GM23248 (cell line): ENCODE results near the gene PPFIA4. TPM values are rescaled to one million over a fixed set of nuclear protein-coding genes. Genes with fewer than 3 reads are reported as not detected.
A peak's percentile ranks its signal among the peaks of the same experiment; 100 is the strongest.

ENCODE experiments used
- DNase-seq: peaks from one replicate; pipeline ENCODE4 v3.0.0-alpha.2; 2015
- H2AFZ ChIP-seq: fragments of 200-600 bp; sonication (generic); 2 replicates; pipeline ENCODE4 v1.6.1; 2016; ENCODE audit warnings: antibody characterized with exemption
- H3F3A ChIP-seq: fragments of 200-600 bp; sonication (generic); 2 replicates; pipeline ENCODE4 v1.6.1; 2016; ENCODE audit warnings: mild to moderate bottlenecking, antibody characterized with exemption, mixed run types; ENCODE audit not compliant: insufficient read depth
- H3K27ac ChIP-seq: fragments of 200-600 bp; sonication (generic); 2 replicates; pipeline ENCODE4 v1.5.1; 2016; ENCODE audit warnings: mild to moderate bottlenecking
- H3K27me3 ChIP-seq: fragments of 200-600 bp; sonication (generic); replicated peaks from 2 replicates; pipeline ENCODE4 v1.6.1; 2016; ENCODE audit warnings: mild to moderate bottlenecking; ENCODE audit not compliant: insufficient read depth
- H3K36me3 ChIP-seq: fragments of 200-600 bp; sonication (generic); 2 replicates; pipeline ENCODE4 v1.6.1; 2016; ENCODE audit warnings: low read depth, mild to moderate bottlenecking
- H3K4me1 ChIP-seq: fragments of 200-600 bp; sonication (generic); 2 replicates; pipeline ENCODE4 v1.6.1; 2016; ENCODE audit warnings: mild to moderate bottlenecking; ENCODE audit not compliant: insufficient read depth
- H3K4me2 ChIP-seq: fragments of 200-600 bp; sonication (generic); one replicate; pipeline ENCODE4 v1.6.1; 2016; ENCODE audit warnings: mild to moderate bottlenecking; ENCODE audit not compliant: unreplicated experiment
- H3K4me3 ChIP-seq: fragments of 200-600 bp; sonication (generic); 2 replicates; pipeline ENCODE4 v1.5.1; 2016; ENCODE audit warnings: mild to moderate bottlenecking
- H3K79me2 ChIP-seq: fragments of 200-600 bp; sonication (generic); 2 replicates; pipeline ENCODE4 v1.6.1; 2016; ENCODE audit warnings: mild to moderate bottlenecking; ENCODE audit not compliant: insufficient read depth
- H3K9ac ChIP-seq: fragments of 200-600 bp; sonication (generic); 2 replicates; pipeline ENCODE4 v1.6.1; 2016; ENCODE audit warnings: mild to moderate bottlenecking
- H3K9me2 ChIP-seq: fragments of 200-600 bp; sonication (generic); 2 replicates; pipeline ENCODE4 v1.6.1; 2016; ENCODE audit warnings: mixed run types, mild to moderate bottlenecking, moderate library complexity; ENCODE audit not compliant: insufficient read depth
- H3K9me3 ChIP-seq: fragments of 200-600 bp; sonication (generic); one replicate; pipeline ENCODE4 v1.6.1; 2017; ENCODE audit warnings: low read depth
- H4K20me1 ChIP-seq: fragments of 200-600 bp; sonication (generic); 2 replicates; pipeline ENCODE4 v1.6.0; 2016; ENCODE audit not compliant: insufficient read depth
- EZH2 ChIP-seq: fragments of 200-600 bp; sonication (generic); IDR thresholded peaks from 2 replicates; pipeline ENCODE4 v1.6.1; 2018; ENCODE audit warnings: antibody characterized with exemption, mild to moderate bottlenecking; ENCODE audit not compliant: insufficient read depth, poor library complexity, severe bottlenecking
- EZH2phosphoT487 ChIP-seq: fragments of 200-600 bp; sonication (generic); IDR thresholded peaks from 2 replicates; pipeline ENCODE4 v1.6.1; 2018; ENCODE audit warnings: antibody characterized with exemption, moderate library complexity, mild to moderate bottlenecking, low read depth; ENCODE audit not compliant: insufficient read depth
- WGBS, 2 experiments: methylation state at CpG; one replicate each; pipeline ENCODE4 v1.1.6; 2015 to 2017; ENCODE audit warnings: low lambda C conversion rate in 2 of 2, low coverage in 1 of 2; ENCODE audit errors: missing lambda C conversion rate in 2 of 2; 5-methylcytosine and 5-hydroxymethylcytosine counted together
- in situ Hi-C: fragments of 300-500 bp; cut with MboI; formaldehyde crosslinking; loops from 2 replicates; pipeline ENCODE4 v1.15.0; 2020
- polyA plus RNA-seq: library from polyadenylated mRNA; unstranded; fragments of >200 nt; fragmentation: Nextera tagmentation; extraction: Ambion mirVana; gene quantifications from 2 replicates; pipeline ENCODE4 v1.2.1, GENCODE V29; 2016
- total RNA-seq: library from RNA; depleted of rRNA; stranded (reverse); fragments of >200 nt; shearing (Covaris generic); gene quantifications from 2 replicates; pipeline ENCODE4 v1.2.3, GENCODE V29; 2014

PPFIA4 gene
- total and polyA plus RNA-seq, 2 experiments from 2014 or later: 4.9 to 13.6 TPM

GRCh38 chr1:202989879-202990278, 36.4 kb upstream of the PPFIA4 start:
- Histone ChIP-seq H3K4me3 (no peak overlapping the region), H3K9me3 (no peaks in the 10 kb centered on the region), H3K36me3 (no peaks in the 10 kb centered on the region), H3K9ac (no peak overlapping the region), H3F3A (no peaks in the 10 kb centered on the region), H3K27me3 (peaks cover 50% of the 10 kb centered on the region), H3K4me1 (no peaks in the 10 kb centered on the region), H3K4me2 (no peak overlapping the region), H3K9me2 (no peaks in the 10 kb centered on the region), H3K27ac (no peak overlapping the region), H4K20me1 (no peaks in the 10 kb centered on the region), H2AFZ (no peak overlapping the region), H3K79me2 (no peaks in the 10 kb centered on the region)
- no peak for TF ChIP-seq EZH2
- no peak for TF ChIP-seq EZH2phosphoT487
- in situ Hi-C loops: no loop called here
- WGBS, 2 experiments: 48 to 61% methylated on average over 2 of the region's 2 CpGs
- no peak for DNase-seq

- in situ Hi-C loops: no loop called here
- H3K27ac ChIP-seq: no peak overlapping the region
- no peaks in the 10 kb centered on the region for H3K9me2 ChIP-seq
- no peak for DNase-seq
- TF ChIP-seq EZH2phosphoT487 (no peak), EZH2 (no peak)
- H4K20me1 ChIP-seq: no peaks in the 10 kb centered on the region
- no peak overlapping the region for H3K4me2 ChIP-seq
- no peaks in the 10 kb centered on the region for H3K9me3 ChIP-seq
- H3K36me3 ChIP-seq: no peaks in the 10 kb centered on the region
- H3K79me2 ChIP-seq: no peaks in the 10 kb centered on the region
- H3K27me3 ChIP-seq: peaks cover 63% of the 10 kb centered on the region
- no peaks in the 10 kb centered on the region for H3F3A ChIP-seq
- no peaks in the 10 kb centered on the region for H3K4me1 ChIP-seq
- no peak overlapping the region for H3K4me3 ChIP-seq
- H3K9ac ChIP-seq: no peak overlapping the region
- H2AFZ ChIP-seq: no peak overlapping the region
Measured at GRCh38 chr1:202991112-202991511, 35.2 kb upstream of the PPFIA4 start.

GRCh38 chr1:202994756-202995155, 31.5 kb upstream of the PPFIA4 start:
- Histone ChIP-seq H3K27ac (no peak overlapping the region), H3K9me2 (no peaks in the 10 kb centered on the region), H4K20me1 (no peaks in the 10 kb centered on the region), H3K4me3 (no peak overlapping the region), H3K9me3 (no peaks in the 10 kb centered on the region), H3F3A (no peaks in the 10 kb centered on the region), H3K27me3 (peaks cover 57% of the 10 kb centered on the region), H3K4me1 (no peaks in the 10 kb centered on the region), H3K4me2 (no peak overlapping the region), H3K36me3 (no peaks in the 10 kb centered on the region), H3K9ac (no peak overlapping the region), H2AFZ (no peak overlapping the region), H3K79me2 (no peaks in the 10 kb centered on the region)
- in situ Hi-C loops: no loop called here
- TF ChIP-seq EZH2phosphoT487: no peak
- no peak for TF ChIP-seq EZH2
- 66 to 72% methylated on average over 3 of the region's 3 CpGs for WGBS, 2 experiments
- no peak for DNase-seq

- TF ChIP-seq EZH2phosphoT487 (no peak), EZH2 (no peak)
- Histone ChIP-seq H3K9me3 (no peaks in the 10 kb centered on the region), H3K9ac (peak overlapping the region; percentile 31; the same call in 1 of the 2 replicates), H2AFZ (peak overlapping the region; percentile 78), H3K4me3 (0 out of 2 replicates have a peak overlapping the region, but pooled peaks have one; percentile 50), H3K27ac (no peak overlapping the region), H3K36me3 (no peaks in the 10 kb centered on the region), H4K20me1 (no peaks in the 10 kb centered on the region), H3F3A (no peaks in the 10 kb centered on the region), H3K4me1 (no peaks in the 10 kb centered on the region), H3K79me2 (no peaks in the 10 kb centered on the region), H3K9me2 (no peaks in the 10 kb centered on the region), H3K4me2 (peak overlapping the region; percentile 79), H3K27me3 (peaks cover 34% of the 10 kb centered on the region)
- WGBS, 2 experiments: 31 to 35% methylated on average over 14 of the region's 14 CpGs
- in situ Hi-C loops: no loop called here
- DNase-seq: peak; percentile 68
Measured at GRCh38 chr1:202998836-202999750, 27.2 kb upstream of the PPFIA4 start.
